Measurements from ENCODE around the gene WDR54. TPM values are rescaled to one million over a fixed set of nuclear protein-coding genes. Genes with fewer than 3 reads are reported as not detected.
"Not testable (repeated sequence)": the region's sequence is repeated elsewhere in the genome, so short reads cannot be mapped to it uniquely, and the experiment has no call there.

Gene WDR54
- total RNA-seq, 2 donors from 2014 or later, result 7.9 to 9.4 TPM

DNA sequence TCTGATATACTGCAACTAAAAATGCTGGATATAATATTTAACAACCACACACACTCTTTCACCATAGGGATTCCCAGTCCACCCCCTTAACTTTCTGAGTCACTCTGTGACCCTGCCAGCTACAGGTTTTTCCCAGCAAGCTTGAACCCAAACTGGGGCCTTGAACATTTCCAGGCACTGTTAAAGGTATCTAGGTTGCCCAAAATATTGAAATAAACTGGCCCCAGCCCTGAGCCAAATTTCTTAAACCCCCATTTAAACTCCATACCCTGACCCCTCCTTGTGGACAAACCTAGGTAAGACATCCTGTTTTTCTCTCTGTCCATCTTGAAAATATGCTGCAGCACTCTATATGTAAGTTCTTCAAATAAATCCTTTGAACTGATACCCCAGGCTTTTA is 21.7 kb upstream of the WDR54 start:
- no peak for DNase-seq (ENCODE audit: low spot score)
- intact Hi-C loops (cut with DNase I), result no loop called here

DNA sequence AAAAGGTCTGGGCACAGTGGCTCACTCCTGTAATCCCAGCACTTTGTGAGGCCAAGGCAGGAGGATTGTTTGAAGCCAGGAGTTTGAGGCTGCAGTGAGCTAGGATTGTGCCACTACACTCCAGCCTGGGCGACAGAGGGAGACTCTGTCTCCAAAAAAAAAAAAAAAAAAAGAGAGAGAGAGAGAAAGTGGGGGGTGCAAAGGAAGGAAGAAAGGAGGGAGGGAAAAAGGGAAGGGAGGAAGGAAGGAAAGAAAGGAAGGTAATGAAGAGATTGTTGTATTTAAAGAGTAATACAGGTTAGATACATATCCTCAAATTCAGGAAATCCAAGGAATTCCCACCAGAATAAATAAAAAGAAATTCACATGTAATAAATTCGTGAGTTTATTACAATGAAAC is 19.6 kb upstream of the WDR54 start:
- intact Hi-C loops (cut with DNase I), result no loop called here
- no peak for DNase-seq (ENCODE audit: low spot score)

DNA sequence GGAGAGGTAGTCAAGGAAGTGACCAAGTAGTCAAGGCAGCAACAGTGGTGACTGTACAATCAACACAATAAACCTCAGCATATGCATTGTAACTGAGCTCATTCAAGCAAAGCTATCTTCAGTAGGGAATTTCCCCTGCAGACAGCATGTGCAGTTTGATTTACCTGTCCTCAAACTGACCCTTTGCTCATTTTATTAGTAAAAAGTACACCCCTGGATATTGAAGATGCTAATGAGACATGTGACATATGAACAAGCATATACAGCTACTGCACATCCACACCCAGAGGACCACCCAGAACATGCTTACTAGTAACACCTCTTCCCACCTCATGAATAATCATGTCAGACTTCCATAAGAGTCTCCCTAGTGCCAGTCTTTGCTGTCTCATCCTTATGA is 15.5 kb upstream of the WDR54 start:
- DNase-seq (ENCODE audit: low spot score), result no peak

DNA sequence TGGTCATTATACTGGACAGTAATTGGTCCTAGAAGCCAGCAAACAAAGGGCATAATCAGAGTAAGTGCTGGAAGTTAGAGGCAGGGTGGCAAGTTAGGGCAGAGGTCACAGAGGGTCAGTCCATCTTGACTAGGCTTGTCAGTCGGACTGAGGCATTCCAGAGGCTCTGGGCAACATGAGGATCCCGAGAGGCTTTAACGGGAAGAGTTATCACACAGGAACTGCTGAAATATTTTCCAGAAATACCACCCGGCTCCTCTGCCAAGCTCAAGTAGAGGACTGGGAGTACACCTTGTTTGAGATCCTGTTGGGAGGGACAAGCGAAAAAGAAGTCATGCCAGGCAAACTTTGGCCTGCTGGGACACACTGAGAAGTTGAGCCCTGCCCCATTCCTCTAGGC is 13.8 kb upstream of the WDR54 start:
- DNase-seq (ENCODE audit: low spot score), result no peak
- intact Hi-C loops (cut with DNase I), result no loop called here

More for the DNA sequence above, 15.5 kb upstream of the WDR54 start:
- intact Hi-C loops (cut with DNase I), result no loop called here

DNA sequence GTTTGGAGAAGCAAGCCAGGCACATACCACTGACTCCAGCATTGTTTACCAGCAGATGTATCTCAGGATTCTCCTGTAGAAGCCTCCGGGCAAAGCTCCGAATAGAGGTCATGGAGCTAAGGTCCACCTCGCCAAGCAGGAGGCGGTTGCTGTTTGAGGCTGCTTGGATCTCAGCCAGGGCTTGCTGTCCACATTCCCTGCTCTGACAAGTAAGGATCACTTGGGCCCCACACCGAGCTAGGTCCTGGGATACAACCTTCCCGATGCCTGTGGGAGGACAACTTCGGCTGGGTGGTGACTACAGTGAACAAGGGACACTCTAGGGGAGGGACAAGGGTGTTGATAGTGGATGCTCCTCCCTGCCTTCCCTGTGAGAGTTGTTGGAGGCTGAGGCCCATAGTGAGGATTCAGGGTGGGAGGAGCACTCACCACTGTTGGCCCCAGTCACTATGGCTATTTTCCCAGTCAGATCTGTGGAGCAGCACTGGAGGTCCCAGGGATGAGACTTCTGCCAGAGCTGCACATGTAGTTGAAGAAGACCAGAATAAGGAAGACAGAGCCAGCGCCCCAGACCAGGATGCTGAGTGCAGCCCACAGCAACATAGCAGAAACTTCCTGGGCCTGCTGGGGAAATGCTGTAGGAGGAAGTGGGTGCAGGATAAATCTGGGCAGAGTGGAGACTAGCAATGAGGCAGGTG is 8.4 kb upstream of the WDR54 start:
- intact Hi-C loops (cut with DNase I), result no loop called here
- no peak for DNase-seq (ENCODE audit: low spot score)

DNA sequence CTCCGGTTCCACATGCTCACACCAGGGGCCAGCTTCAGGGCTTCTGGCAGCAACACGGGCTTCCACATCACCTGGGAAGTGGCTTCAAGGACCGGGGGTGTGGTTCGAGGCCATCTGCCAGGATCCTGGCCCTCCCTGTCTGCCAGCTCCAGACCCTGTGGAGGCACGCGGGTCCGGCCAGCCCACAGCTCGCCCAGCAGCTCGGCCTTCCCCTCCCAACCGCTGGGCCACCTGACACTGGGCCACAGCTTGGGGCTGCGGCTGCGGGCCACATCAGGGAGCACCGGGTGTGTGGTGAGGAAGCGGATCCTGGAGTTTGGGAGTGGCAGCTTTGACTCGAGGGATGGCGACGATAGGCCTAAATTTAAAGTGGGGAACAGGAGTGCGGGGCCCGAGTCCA is 7.1 kb upstream of the WDR54 start:
- no peak for DNase-seq (ENCODE audit: low spot score)
- intact Hi-C loops (cut with DNase I), result no loop called here

DNA sequence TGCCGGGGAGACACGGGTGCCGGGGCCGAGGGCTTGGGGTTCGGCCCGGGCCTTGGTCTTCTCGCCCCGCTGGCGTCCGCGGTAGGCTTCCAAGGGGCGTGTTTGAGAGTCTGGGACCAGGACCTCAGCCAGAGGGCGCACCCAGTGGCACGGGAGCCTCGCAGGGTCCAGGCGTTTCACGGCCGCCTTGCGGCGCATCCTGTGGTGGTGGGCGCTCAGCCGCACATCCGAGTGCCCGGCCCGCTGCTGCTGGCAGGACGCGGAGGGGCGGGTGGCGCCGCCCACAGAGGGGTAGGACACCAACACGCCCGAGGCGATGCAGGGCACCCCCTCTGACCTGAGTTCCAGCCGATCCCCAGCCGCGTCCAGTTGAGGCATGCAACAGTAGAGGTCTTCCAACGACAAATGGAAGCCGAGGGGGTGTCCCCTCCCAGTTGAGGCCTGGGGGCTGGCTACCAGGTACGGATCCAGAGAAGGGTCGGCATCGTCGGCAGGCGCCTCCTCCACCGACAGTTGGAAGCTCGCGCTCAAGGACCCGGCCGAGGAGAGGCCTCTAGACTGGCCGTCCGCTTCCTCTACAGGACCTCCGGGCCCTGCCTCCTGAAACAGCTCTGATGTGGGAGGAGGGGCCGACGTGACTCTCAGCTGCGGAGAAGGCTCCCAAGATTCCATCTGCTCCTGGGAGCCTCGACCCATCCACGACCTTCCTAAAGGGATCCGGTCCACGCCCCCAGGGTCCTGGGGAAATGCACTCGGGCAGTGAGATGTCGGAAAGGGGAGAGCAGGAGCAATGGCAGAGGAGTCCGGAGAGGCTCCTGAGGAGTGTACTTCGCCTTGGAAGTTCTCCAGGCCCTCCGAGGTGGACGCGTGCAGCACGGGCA is 6.4 kb upstream of the WDR54 start:
- intact Hi-C loops (cut with DNase I), result no loop called here
- no peak for DNase-seq (ENCODE audit: low spot score)

DNA sequence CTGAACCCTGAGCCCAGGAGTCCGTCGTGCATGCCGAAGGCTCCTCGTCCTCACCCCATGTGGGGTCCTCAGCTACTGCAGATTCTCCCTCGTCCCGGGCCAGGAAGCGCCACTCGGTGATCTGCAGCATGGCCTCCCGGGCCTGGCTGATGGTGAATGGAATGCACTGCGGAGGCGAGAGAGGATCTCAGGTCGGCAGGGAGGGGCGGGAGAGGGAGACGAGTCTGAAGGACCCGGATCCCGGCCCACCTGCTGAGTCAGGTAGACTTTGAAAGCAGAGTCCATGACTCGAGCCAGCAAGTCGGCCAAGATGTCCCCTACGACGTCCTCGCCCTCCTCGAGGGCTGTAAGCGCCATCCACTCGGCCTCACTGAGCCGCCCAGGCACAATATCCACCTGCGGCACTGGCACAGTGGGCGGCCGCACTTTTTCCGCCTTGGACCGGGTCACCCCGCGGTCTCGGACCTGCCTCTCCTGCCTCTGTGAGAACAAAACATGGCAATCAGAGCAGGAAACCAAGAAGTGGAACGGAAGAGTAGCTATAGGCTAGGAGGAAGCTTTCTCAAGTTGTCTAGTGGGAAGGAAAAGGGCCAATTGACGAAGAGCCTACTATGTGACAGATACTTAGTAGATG is 5.7 kb upstream of the WDR54 start:
- no peak for DNase-seq (ENCODE audit: low spot score)
- intact Hi-C loops (cut with DNase I), result loop anchor here in 1 of 2 donors (1.0 kb wide), 1 partner anchor 49 kb away; no protein-coding TSS in a partner anchor

DNA sequence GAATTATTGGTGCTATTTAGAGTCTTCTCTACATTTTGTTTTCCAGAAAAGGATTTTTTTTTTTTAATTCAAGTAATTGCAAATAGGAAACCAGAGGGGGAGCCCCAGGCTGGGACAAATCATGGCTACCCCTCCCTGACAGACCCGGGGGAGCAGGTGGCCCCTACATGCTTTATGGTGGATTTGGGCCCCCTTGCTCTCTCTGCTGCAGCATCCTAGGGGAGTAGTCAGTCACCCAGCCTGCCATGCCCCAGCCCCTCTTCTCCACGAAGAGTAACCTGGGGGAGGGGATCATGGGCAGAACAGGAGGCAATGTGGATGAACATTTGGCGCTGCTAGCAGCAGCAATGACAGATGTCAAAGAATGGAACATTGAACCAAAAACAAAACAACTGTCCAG is 4.8 kb upstream of the WDR54 start:
- intact Hi-C loops (cut with DNase I), result loop anchor here in 1 of 2 donors (1.0 kb wide), 1 partner anchor 49 kb away; no protein-coding TSS in a partner anchor
- no peak for DNase-seq (ENCODE audit: low spot score)

DNA sequence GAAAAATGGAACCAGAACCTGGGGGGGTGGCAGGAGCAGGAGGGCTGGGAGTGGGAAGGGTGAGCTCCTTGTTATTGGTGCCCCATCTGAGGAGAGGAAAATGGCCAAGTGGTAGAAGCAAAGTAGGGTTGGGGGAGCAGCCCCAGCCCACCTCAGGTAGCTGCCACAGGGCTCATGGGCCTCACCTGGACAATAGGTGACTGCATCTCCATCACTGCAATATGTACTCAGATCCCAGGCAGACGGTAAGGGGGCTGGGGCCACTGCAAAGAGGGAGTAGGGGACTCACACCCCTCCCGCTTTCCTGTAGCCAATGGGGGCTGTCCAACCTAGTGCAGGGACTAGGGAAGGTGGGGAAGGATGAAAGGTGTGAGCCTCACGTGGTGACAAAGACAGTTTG is 4.3 kb upstream of the WDR54 start:
- intact Hi-C loops (cut with DNase I), result no loop called here
- DNase-seq (ENCODE audit: low spot score), result no peak

DNA sequence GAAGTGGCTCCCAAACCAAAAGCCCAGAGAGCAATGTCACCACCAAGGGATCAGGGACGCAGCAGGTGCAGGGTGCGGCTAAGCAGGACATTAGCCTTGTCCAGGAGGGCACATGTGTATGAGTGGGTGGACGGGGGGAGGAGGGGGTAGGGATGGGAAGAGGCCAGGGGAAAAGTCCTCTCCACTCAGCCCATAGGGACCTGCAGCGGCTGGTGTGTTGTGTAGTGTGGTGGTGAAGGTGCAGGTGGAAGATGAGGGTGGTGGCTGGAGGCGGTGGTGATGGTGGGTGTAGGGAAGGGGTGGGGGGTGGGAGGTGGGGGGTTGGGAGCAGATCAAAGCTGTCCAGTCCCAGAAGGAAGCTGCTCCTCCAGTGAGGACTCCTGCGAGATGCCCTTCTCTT is 3.8 kb upstream of the WDR54 start:
- no peak for DNase-seq (ENCODE audit: low spot score)
- intact Hi-C loops (cut with DNase I), result no loop called here

DNA sequence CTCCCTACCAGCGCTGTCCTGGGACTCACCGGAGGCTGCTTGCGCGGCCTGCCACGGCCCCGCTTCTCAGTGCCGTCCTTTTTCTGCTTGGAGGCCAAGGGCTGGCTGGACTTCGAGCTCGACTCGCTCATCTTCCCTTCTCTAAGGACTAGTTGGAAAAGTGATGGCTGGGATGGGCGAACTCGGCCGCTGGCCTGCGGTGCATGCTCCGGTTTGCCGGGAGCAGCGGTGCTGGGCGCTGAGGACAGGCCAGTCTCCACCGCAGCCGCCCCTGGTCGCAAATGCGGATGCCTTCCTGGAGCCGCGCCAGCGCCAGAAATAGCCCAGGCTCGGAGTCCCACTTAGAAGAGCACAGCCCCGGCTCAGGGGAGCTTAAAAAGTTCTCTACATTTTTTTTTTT is 3.2 kb upstream of the WDR54 start:
- intact Hi-C loops (cut with DNase I), result no loop called here

DNA sequence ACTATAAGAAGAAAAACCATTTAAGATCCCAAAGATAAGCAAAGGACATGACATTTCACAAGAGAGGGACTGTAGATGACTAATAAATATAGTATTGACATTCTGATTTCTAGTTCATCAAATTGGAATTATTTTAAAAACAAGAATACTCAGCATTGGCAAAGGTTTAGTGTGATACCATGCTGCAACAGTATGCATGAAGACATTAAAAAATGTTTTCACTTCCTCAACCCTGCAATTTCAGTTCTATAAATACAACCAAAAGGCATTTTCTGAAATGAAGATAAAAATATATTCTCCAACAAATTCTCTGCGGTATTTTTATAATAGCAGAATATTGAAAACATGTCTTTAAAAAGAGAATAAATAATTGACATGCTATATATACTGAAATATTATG is 2.2 kb upstream of the WDR54 start:
- no peak for DNase-seq (ENCODE audit: low spot score)
- intact Hi-C loops (cut with DNase I), result no loop called here

More for the DNA sequence above, 3.2 kb upstream of the WDR54 start:
- no peak for DNase-seq (ENCODE audit: low spot score)

DNA sequence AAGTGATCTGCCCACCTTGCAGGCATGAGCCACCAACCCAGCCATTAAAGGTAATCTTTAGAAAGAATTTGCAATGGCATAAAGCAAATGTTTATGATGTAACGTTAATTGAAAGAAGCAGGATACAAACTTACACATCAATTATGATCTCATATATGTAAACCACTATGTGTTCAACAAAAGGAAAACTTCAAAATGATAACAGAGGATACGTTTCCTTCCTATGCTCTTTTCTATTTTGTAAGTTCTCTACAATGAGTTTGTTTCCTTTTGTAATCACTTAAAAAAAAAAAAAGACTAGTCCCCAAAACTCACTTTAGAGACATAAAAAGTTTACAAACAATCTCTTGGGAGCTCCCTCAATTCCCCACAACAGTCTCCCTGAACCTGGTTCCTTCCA is 1.5 kb upstream of the WDR54 start:
- DNase-seq (ENCODE audit: low spot score), result no peak
- intact Hi-C loops (cut with DNase I), result no loop called here

DNA sequence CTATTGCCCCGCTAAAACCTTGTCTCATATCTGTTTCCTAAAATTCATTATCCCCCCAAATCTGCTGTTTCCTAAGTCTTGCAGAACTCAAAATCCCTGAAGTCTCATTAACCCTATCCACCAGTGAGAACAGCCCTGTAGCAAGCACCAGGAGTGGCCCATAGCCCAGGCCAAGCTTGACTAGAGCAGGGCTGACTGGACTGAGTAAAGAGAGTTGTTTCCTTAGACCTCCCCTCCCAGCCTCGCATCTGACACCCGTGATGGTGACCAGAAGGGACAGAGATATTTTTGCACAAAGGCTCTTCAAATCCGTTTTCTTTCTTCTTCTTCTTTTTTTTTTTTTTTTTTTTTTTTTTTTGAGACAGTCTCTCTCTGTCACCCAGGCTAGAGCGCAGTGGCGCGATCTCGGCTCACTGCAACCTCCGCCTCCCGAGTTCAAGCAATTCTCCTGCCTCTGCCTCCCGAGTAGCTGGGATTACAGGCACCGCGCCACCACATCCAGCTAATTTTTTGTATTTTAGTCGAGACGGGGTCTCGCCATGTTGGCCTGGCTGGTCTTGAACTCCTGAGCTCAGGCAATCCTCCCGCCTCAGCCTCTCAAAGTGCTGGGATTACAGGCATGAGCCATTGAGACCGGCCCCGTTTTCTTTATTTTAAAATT is 957 bp upstream of the WDR54 start:
- DNase-seq (ENCODE audit: low spot score); intact Hi-C loops (cut with DNase I): not testable (repeated sequence)

DNA sequence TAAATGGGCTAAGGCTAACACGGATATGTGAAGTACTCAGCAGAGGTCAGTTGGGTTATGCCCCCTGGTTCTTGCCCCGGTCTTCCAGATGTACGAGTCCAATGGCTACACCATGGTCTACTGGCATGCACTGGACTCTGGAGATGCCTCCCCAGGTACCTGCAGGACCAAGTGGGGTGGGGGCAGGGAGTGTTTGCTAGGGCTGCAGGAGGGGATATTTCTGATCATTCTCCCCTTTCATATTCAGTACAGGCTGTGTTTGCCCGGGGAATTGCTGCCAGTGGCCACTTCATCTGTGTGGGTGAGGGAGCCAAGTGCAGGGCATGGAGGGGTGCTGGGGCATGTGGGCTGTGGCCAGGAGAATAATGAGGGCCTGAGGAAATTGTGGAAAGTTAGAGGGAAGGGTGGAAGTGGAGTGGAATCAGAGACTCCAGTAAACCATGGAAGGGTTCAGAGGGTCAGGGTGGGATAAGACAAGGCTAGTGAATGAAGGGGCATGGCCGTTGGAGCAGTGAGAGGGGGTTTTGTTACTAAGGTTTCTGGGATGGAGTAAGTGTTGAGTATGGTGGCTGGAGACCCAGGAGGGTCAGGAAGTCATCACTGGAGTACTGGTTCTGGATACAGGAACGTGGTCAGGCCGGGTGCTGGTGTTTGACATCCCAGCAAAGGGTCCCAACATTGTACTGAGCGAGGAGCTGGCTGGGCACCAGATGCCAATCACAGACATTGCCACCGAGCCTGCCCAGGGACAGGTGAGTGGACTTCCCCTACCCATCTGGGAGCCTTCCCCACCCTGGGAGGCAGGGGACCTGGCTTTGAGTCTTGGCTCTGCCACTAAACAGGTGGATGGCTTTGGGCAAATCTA is 1.9 kb downstream of the WDR54 start:
- intact Hi-C loops (cut with DNase I), result no loop called here
- DNase-seq (ENCODE audit: low spot score), result no peak

DNA sequence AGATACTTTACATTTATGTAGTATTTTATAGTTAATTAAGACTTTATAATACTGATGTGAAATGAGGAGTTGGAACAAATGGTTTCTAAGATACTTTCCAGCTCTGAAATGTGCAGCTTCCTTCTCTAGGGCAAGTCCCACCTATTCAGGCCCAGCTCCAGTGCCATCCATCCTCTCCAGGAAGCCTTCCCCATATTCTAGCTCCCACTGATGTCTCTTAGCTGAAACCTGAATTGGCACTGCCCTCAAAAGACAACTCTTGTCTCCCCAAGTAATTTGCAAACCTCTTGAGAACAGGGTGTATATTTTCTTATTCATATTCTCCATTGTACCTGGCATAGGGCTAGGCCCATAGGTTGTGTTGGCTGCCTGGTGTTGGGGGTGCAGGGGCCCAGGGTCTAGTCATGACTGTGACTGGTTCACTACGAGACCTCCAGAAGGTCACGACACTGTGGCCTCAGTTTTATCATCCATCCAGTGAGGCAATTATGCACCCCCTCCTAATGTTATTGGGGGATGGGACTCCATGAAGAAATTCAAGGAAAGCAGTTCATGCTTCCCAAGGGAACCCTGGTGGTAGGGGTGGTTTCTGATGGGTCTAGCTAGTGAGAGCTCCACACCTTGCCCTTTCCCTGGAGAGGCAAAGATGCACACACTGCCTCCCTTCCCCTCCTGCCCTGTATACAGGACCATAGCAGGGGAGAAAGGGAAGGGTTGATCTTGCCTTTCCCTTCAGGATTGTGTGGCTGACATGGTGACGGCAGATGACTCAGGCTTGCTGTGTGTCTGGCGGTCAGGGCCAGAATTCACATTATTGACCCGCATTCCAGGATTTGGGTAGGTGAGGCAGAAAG is 2.8 kb downstream of the WDR54 start:
- no peak for DNase-seq (ENCODE audit: low spot score)
- intact Hi-C loops (cut with DNase I), result no loop called here

DNA sequence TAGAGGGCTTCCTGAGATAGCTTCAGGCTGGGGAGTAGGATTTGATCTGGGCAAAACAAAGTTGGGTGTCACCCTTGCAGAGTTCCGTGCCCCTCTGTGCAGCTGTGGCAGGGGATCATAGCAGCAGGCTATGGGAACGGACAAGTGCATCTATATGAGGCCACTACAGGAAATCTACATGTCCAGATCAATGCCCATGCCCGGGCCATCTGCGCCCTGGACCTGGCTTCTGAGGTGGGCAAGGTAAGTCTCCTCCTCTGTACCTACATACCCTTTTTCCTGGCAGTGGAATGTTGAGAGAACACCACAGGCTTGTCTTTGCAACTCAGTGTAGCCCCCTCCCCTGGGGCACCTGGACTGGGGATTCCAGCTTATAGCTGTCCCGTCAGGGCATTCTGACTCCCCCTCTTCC is 3.5 kb downstream of the WDR54 start:
- intact Hi-C loops (cut with DNase I), result no loop called here
- no peak for DNase-seq (ENCODE audit: low spot score)
